Kasumi-1 (cell line): ENCODE measurements around the gene LCLAT1.

Source experiments
- DNase-seq, 2 experiments: peaks; one replicate each; lab custom pipeline; 2025; lab: John Stamatoyannopoulos, UW

Gene LCLAT1

DNA sequence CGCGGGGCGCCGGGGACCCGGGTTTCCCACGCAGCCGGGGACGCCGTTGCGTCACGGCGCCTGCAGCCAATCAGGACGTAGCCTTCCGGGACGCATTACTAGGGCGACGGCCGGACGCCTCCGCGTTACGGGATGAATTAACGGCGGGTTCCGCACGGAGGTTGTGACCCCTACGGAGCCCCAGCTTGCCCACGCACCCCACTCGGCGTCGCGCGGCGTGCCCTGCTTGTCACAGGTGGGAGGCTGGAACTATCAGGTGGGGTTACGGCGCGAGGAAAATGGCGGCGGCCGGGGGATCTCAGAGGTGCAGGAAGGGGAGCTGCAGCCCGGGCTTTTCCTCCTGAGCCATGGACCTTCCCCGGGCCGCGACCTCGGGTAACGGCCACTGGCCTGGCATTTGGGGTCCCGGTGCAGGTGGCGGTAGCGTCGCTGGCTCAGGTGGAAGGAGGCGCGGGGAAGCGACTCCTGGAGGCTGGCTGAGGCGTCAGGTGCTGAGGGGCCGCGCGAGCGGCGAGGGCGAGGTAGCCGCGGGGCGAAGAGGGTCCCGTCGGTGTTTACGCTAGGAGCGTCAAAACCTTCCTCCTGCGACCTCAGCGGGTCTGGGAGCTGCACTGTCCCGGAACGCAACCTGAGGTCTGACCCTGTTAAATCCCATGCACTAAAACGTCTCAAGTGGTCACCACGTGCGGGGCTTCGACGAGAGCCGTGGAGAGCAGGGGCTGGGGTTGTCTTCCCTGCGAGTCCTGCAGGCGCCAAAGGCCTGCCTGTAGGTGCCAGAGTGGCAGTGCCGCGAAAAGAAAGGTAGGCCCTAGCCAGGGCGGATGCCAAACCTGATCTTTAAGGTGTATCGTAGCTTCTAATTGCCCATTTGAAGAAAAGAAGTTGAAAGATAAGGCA, at the start of gene LCLAT1:
TSS of gene LCLAT1 (plus strand) at position 98 of the 897 bp plus-strand sequence. CDS start 78,345 bp downstream, outside the sequence.
- peak; percentile 55 to 63 for DNase-seq

DNA sequence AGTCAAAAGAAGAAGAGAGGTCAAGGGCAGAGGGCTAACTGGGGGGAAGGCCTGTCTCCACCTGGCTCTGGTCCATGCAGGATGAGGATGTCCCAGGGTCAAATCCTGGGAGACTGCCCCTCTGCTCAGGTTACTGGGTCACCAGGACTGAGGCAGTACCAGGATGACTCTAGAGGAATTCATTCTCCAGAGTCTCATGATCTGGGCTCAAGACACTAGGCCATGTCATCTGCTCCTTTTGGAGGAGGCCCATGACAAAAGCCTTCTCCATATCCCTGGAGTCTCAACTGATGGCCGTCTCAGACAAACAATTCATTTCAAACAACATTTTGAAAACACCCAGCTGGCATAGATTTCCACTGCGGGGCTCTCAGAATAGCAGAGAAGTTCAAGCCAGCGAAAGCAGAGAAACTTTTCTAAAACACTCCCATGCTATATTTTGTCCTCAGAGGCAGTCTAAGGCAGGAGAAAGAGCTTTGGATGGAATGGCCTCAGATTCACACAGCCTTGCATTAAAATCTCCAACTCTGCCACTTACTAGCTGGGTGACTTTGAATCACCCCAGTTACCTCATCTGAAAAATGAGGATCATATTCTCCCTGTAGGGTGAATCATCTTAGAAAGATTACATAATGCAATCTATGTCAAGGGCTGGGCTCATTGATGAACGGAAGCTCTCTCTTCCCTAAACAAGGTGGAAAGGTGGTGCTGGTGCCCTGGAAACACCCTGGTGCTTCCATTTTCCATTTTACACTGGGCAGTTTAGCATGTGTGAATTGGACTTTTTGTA, 48.8 kb upstream of the LCLAT1 start:
- no peak for DNase-seq

DNA sequence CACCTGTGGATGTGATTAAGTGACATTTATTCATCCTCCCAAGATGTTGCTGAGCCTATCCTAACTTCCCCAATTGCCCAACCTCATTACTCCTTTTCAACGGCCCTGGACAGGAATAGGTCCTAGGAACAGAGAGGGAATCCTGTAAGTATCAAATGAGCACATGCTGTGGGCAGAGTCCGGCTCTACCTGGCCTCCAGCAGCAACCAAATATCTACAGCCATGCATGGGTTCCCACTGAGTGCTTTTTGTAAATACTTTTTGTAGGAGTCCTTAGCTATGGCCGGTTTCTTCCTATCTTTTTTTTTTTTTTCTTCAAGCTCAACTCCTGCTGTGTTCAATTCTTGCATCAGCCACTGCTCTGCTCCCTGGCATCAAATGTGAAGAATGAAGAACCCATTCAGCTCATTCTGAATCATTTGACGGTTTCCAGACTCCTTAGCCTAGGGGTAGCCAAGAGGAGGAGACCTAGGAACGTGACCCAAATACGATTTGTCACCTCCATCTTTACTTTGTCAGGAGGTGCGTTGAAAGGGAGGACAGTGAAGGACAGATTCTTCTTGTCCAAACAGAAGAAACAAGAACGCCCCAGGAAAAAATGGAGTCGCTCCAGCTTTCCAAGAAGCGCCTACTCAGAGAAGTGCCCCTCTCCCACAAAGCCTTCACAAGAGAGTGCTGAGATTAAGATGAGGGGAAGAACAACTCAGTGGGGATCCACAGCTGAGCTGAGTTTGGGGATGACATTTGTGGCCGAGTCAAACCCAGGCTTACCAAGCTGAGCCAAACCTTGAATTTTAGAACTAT, 46.7 kb upstream of the LCLAT1 start:
- no peak for DNase-seq

GRCh38 chr2:30402441-30403182, 44.4 kb upstream of the LCLAT1 start:
- DNase-seq: no peak

- DNase-seq: no peak
These were observed 43.3 kb upstream of the LCLAT1 start for GRCh38 chr2:30403592-30404312.

GRCh38 chr2:30404319-30405259, 42.5 kb upstream of the LCLAT1 start:
- DNase-seq: no peak

DNA sequence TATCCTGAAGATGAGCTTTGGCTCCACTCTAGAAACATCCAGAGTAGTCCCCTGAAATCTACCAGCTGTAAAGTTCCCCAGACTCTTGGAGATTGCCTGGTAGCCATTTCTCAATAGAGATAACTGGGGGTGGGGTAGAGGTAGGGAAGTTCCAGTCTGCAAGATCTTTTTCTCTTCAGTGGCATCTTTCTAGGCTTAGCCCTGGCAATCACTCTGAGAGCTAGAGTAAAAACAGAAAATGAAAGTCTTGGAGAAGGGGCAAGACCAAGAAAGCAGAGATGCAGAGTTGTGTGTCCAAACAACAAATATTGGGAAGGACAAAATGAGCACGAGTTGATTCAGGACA, 41.8 kb upstream of the LCLAT1 start:
- DNase-seq: no peak

- no peak for DNase-seq
These were observed 40.2 kb upstream of the LCLAT1 start for GRCh38 chr2:30406853-30407252.

DNA sequence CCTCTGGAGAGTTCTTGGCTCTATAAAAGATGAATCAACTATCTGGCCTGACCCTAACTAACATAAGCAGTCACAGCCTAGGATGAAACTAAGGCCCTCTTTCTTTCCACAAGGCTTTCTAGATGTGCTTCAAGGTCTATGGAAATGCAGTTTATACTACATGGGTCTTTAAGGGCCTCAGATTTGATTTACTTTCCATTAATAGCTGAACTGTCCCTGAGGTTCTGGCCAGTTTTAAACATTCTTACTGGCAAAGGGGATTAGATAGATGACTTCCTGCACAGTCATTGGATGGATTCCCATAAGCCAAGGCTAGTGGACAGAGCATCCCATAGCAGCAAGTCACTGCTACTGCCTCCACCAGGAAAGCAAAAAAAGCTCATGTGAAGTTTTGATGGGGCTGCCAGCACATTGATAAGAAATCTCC, 38.1 kb upstream of the LCLAT1 start:
- no peak for DNase-seq

GRCh38 chr2:30410217-30410616, 36.8 kb upstream of the LCLAT1 start:
- DNase-seq: no peak

DNA sequence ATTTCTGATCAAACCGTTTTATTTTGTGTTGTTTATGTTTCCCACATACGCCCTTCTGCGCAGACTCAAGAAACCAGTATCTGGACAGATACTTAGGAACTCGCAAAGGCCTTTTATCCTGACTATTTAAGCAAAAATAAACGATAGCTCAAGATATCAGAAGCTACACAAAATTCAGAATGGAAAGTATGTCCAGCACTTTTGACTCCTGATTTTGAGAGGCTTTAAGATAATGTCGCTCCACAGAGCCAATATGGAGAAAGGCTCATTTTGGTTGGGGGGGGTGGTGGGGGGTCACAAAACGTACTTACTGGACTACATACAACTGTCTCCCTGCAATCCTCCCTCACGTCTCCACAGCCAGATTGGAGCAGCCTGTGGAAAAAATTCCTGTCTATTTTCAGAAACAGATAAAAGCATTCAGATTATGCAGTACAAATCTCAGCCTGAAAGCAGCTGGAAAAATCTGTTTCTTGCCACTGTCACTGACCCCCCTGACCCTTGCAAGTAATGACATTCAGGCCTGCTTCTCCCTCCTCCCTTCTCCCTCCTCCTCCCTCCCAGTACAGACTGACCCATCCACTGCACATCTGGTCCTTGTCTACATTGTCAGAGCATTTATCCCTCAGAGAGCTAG, 34.9 kb upstream of the LCLAT1 start:
- DNase-seq: no peak

DNA sequence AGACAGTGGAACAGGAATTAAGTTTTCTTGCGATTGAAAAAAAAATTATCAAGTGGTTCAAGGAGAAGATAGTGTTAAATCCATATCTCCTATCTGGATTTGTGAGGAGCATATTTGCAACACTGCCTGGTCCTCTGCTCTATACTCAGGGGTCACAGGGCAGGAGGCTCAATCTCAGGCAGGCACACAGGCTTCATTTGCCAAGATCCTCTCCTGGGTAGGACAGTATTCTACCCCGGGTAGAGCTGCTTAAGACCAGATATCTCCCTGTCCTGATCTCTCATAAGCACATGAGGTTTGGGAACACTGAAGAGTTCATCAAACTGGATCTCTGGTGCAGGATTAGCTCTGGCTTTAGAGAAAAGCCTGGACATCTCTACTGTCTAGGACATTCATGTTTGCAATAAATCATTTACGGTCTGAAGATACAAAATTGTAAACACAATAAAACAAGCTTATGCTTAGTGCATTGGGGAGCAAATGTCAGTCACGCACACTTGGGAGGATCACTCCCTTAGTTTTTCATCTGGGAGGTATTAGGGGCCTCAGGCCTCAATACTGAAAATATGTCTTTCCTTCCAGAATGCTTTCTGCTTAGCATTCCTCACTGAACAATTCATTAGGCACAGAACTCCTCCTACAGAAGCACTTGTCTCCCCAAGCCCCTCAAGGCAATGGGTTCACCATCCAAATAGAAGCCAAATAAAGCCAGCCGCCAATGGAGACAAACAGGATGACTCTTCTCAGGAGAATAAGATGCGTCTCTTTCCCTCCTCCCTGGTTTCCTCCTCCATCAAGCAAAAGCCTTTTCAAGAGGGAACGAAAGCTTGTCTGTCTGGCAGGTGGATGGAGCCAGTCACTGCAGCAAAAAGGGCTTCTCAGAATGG, 34.1 kb upstream of the LCLAT1 start:
- no peak for DNase-seq

- no peak for DNase-seq
These were observed 32.1 kb upstream of the LCLAT1 start for GRCh38 chr2:30414961-30415360.

DNA sequence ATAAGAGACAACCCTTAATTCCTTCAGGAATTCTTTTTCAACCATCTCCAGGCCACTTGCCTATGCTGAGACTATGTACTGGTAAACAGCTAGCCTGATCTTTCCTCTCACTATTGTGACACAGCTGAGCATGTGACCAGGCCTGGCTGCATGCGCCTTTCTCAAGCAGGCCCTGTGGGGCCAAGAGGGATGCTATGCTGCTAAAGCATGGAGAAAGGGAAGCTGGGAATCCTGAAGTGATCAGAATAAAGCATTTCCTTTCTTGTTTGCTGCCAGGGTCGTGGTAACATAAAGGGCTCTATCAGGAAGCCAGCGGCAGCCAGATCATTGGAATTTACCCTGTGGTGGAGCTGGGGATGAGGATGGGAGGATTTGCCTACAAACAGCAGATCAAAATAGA, 29.8 kb upstream of the LCLAT1 start:
- no peak for DNase-seq

GRCh38 chr2:30421026-30421603, 25.9 kb upstream of the LCLAT1 start:
- DNase-seq: no peak

GRCh38 chr2:30421604-30422443, 25.2 kb upstream of the LCLAT1 start:
- no peak for DNase-seq
